Measurements from ENCODE around the gene GALNT14. TPM values are rescaled to one million over a fixed set of nuclear protein-coding genes. Genes with fewer than 3 reads are reported as not detected.

GALNT14 gene
- total and polyA plus RNA-seq, 2 of the 13 experiments (the other 11 are each of a cell fraction or from before 2014, with no cell fraction given) = not detected

DNA sequence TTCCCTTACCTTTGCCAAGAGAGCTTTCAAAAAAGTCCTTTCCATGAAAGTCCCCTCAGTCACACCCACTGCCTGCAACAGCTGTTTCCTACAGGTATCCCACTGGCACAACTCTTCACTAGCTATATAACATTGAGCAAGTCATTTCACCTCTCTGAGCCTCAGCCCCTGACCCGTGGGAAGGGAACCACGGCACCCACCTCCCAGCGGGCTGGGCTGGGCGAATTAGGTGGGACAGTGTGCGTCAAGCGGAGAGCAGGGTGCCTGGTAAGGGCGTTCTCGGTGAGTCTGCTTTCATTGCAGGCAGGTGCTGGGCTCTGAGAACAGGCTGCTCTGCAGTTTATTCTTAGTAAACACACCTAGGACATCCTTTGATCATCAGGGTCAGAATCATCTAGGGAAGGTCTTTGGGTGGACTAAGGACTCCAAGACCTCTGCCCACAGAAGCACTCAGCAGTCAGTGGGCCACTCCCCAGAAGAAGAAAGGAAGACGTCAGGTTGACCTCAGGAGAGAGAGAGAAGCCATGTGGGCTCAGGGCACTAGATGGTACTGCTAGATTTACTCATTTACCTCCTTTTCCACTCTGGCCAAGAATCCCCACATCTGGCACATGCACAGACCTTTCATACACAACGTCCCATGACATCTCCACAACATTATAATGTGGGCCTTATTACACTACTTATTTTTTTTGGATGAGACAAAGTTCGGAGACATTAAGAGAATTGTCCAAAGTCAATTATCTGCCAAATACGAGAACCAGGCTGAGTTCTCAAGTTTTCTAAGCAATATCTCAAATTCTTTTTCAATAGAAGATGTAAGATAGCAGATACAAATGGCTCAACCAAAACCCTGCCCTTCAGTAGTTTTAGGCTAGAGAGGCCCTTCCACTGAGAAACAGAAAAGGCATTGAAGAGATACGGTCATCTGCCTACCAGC is 79.9 kb downstream of the GALNT14 start:
- DNase-seq (ENCODE audit: low spot score) = no peak
- H4K20me1 ChIP-seq (ENCODE audit: insufficient read depth, low read length) = no peaks in the 10 kb centered on the region
- no peak for FAIRE-seq
- no peak for TF ChIP-seq ATAD3A (CRISPR knock-in tag; IDR thresholded peaks at IDR 0.05)
- TF ChIP-seq CEBPB (IDR thresholded peaks at IDR 0.05; ENCODE audit: borderline replicate concordance, low read depth, low read length) = no peak
- no peak for TF ChIP-seq HNRNPL (IDR thresholded peaks at IDR 0.05; ENCODE audit: low read depth, low read length)
- TF ChIP-seq RFX3 (CRISPR knock-in tag; IDR thresholded peaks at IDR 0.05) = no peak
- TF ChIP-seq GATA4 (IDR thresholded peaks at IDR 0.05; ENCODE audit: borderline replicate concordance, low read depth) = no peak
- TF ChIP-seq NR3C1 (CRISPR knock-in tag; IDR thresholded peaks at IDR 0.05) = no peak
- no peak for TF ChIP-seq ARHGAP35 (CRISPR knock-in tag; IDR thresholded peaks at IDR 0.05; ENCODE audit: borderline replicate concordance)
- H2AFZ ChIP-seq (ENCODE audit: low read length) = no peak overlapping the region
- ATAC-seq = no peak
- intact Hi-C loops (cut with micrococcal nuclease; ENCODE audit: unreplicated experiment) = no loop called here
- H3K9ac ChIP-seq (ENCODE audit: insufficient read depth, low read depth, low read length) = no peak overlapping the region
- H3K36me3 ChIP-seq (replicated peaks in 1 of 2; ENCODE audit: control insufficient read depth in 1 of 2, insufficient read depth in 2 of 2, low read length in 2 of 2) = no peaks in the 10 kb centered on the region
- H3K79me2 ChIP-seq (ENCODE audit: insufficient read depth, low read length) = no peaks in the 10 kb centered on the region
- H3K4me3 ChIP-seq (replicated peaks in 1 of 3; ENCODE audit: insufficient read depth in 1 of 3, low read depth in 2 of 3, low read length in 3 of 3) = no peak overlapping the region
- ChIA-PET CTCF (ENCODE audit: low intra/inter-chr PET ratio, low total read pairs) (no interaction called here), POLR2A (no interaction called here)
- WGBS (ENCODE audit: low lambda C conversion rate) = 3% methylated on average over 11 of the region's 13 CpGs
- peaks cover 1 to 20% of the 10 kb centered on the region in 2 experiments; a peak in 2 of 5 replicates for H3K27me3 ChIP-seq (ENCODE audit: control insufficient read depth in 1 of 2, insufficient read depth in 2 of 2, low read length in 2 of 2)
- BruUV-seq (replicated peaks) = no TSS peak
- no peaks in the 10 kb centered on the region for H3K4me1 ChIP-seq (ENCODE audit: insufficient read depth, low read length)
- no peak overlapping the region for H3K27ac ChIP-seq (ENCODE audit: extremely low read length, insufficient read depth, low read length)
- H3K9me3 ChIP-seq (ENCODE audit: low read length) = no peaks in the 10 kb centered on the region
- no peak overlapping the region for H3K4me2 ChIP-seq (ENCODE audit: low read depth, low read length)
- in situ Hi-C loops (cut with HindIII; ENCODE audit: extremely low pct_ligation_motif_present, low pct_unique_long_range_greater_than_20kb) = no loop called here

DNA sequence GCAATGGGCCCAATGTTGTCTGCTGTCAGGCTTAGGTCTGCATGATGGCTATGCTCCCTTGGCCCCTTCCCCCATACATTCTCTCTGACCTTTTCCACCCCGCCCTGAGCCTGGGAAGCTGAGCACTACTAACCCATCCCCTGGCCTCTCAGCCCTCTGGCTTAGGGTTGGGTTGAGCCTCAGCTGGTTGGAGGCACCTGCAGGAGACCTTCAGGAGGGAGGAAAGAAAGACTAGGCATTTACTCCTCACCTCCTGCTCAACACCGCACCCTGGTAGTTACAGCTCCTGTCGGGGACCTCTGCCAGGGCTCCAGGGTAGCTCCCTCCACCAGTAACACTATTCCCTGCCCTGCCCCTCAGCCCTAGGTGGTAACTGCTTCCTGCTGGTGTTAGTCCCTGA is 80.5 kb downstream of the GALNT14 start:
- no TSS peak for BruUV-seq (replicated peaks)
- no peaks in the 10 kb centered on the region for H4K20me1 ChIP-seq (ENCODE audit: insufficient read depth, low read length)
- peaks cover 1 to 24% of the 10 kb centered on the region in 2 experiments; a peak in 2 of 5 replicates for H3K27me3 ChIP-seq (ENCODE audit: control insufficient read depth in 1 of 2, insufficient read depth in 2 of 2, low read length in 2 of 2)
- H2AFZ ChIP-seq (ENCODE audit: low read length) = no peak overlapping the region
- H3K9ac ChIP-seq (ENCODE audit: insufficient read depth, low read depth, low read length) = no peak overlapping the region
- no peak overlapping the region for H3K4me3 ChIP-seq (replicated peaks in 1 of 3; ENCODE audit: insufficient read depth in 1 of 3, low read depth in 2 of 3, low read length in 3 of 3)
- TF ChIP-seq SMARCC2 (IDR thresholded peaks at IDR 0.05) (no peak), ZFYVE20 (CRISPR knock-in tag; IDR thresholded peaks at IDR 0.05; ENCODE audit: borderline replicate concordance, low read depth) (no peak), TCF7 (IDR thresholded peaks at IDR 0.05; ENCODE audit: low read depth) (no peak)
- TF ChIP-seq, protein P1, sequence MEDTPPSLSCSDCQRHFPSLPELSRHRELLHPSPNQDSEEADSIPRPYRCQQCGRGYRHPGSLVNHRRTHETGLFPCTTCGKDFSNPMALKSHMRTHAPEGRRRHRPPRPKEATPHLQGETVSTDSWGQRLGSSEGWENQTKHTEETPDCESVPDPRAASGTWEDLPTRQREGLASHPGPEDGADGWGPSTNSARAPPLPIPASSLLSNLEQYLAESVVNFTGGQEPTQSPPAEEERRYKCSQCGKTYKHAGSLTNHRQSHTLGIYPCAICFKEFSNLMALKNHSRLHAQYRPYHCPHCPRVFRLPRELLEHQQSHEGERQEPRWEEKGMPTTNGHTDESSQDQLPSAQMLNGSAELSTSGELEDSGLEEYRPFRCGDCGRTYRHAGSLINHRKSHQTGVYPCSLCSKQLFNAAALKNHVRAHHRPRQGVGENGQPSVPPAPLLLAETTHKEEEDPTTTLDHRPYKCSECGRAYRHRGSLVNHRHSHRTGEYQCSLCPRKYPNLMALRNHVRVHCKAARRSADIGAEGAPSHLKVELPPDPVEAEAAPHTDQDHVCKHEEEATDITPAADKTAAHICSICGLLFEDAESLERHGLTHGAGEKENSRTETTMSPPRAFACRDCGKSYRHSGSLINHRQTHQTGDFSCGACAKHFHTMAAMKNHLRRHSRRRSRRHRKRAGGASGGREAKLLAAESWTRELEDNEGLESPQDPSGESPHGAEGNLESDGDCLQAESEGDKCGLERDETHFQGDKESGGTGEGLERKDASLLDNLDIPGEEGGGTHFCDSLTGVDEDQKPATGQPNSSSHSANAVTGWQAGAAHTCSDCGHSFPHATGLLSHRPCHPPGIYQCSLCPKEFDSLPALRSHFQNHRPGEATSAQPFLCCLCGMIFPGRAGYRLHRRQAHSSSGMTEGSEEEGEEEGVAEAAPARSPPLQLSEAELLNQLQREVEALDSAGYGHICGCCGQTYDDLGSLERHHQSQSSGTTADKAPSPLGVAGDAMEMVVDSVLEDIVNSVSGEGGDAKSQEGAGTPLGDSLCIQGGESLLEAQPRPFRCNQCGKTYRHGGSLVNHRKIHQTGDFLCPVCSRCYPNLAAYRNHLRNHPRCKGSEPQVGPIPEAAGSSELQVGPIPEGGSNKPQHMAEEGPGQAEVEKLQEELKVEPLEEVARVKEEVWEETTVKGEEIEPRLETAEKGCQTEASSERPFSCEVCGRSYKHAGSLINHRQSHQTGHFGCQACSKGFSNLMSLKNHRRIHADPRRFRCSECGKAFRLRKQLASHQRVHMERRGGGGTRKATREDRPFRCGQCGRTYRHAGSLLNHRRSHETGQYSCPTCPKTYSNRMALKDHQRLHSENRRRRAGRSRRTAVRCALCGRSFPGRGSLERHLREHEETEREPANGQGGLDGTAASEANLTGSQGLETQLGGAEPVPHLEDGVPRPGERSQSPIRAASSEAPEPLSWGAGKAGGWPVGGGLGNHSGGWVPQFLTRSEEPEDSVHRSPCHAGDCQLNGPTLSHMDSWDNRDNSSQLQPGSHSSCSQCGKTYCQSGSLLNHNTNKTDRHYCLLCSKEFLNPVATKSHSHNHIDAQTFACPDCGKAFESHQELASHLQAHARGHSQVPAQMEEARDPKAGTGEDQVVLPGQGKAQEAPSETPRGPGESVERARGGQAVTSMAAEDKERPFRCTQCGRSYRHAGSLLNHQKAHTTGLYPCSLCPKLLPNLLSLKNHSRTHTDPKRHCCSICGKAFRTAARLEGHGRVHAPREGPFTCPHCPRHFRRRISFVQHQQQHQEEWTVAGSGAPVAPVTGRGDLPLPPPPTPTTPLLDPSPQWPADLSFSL (CRISPR knock-in tag; IDR thresholded peaks at IDR 0.05) = no peak
- H3K27ac ChIP-seq (ENCODE audit: extremely low read length, insufficient read depth, low read length) = no peak overlapping the region
- ChIA-PET CTCF (ENCODE audit: low intra/inter-chr PET ratio, low total read pairs) (no interaction called here), POLR2A (no interaction called here)
- no peak overlapping the region for H3K4me2 ChIP-seq (ENCODE audit: low read depth, low read length)
- in situ Hi-C loops (cut with HindIII; ENCODE audit: extremely low pct_ligation_motif_present, low pct_unique_long_range_greater_than_20kb) (no loop called here), intact Hi-C loops (cut with micrococcal nuclease; ENCODE audit: unreplicated experiment) (no loop called here)
- H3K79me2 ChIP-seq (ENCODE audit: insufficient read depth, low read length) = no peaks in the 10 kb centered on the region
- H3K36me3 ChIP-seq (replicated peaks in 1 of 2; ENCODE audit: control insufficient read depth in 1 of 2, insufficient read depth in 2 of 2, low read length in 2 of 2) = no peaks in the 10 kb centered on the region
- no peak for DNase-seq (ENCODE audit: low spot score)
- 28% methylated on average over 3 of the region's 3 CpGs for WGBS (ENCODE audit: low lambda C conversion rate)
- no peak; the same call in 2 of the 3 replicates for ATAC-seq
- no peak for FAIRE-seq
- H3K4me1 ChIP-seq (ENCODE audit: insufficient read depth, low read length) = no peaks in the 10 kb centered on the region
- H3K9me3 ChIP-seq (ENCODE audit: low read length) = no peaks in the 10 kb centered on the region
